GM19023 (cell line): ENCODE measurements around the gene VSTM1.
"Not testable (repeated sequence)": the region's sequence is repeated elsewhere in the genome, so short reads cannot be mapped to it uniquely, and the experiment has no call there.

Experiments used
- ATAC-seq: cut with Tn5 transposase; IDR thresholded peaks from one replicate; pipeline ENCODE4 v1.9.1; 2021; ENCODE audit warnings: mild to moderate bottlenecking, moderate library complexity; ENCODE audit not compliant: unreplicated experiment

VSTM1 gene

GRCh38 chr19:54063350-54064116 is at the start of gene VSTM1:
TSS of gene VSTM1 (minus strand) at chr19:54063897. CDS start at chr19:54063777, 120 bp downstream.
- ATAC-seq, result no peak

- no peak for ATAC-seq
These were observed 46.0 kb upstream of the VSTM1 start for GRCh38 chr19:54109651-54110050.

DNA sequence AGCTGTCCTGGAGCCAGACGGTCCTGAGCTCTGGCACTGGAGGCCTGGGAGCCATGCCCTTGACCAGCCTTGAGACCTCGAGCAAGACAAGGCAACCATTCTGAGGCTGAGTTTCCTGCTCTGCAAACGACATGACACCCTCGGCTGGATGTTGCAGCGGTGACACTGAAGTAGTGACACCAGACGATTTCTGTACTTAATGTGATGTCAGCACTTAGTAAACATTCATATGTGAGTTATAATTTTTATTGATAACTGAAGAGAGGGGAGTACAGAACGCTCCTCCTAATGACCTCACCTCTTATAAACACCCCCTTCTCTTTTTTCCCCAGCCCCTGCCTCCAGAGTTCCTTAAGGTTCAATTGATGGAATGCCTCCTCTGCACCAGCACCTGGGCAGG is 44.8 kb upstream of the VSTM1 start:
- ATAC-seq, result no peak

- ATAC-seq, result no peak
These were observed 44.3 kb upstream of the VSTM1 start for GRCh38 chr19:54107876-54108490.

DNA sequence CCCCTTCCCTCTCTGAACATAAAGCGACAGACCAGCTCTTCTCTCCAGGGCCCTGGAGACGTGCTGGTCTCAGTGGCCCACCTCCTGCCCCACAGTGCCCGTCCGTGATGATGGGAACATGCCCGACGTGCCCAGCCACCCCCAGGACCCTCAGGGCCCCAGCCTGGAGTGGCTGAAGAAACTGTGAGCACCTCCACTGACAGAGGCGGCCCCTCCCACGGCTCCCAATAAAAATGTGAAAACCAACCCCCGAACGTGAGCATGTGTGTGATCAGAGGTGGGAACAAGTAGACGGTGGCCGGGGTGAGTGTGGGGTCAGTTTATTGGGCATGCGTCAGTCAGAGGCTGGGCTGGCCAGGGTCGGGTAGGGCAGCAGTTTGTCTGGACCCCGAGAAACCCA is 43.0 kb upstream of the VSTM1 start:
- no peak for ATAC-seq

- ATAC-seq, result no peak
These were observed 42.1 kb upstream of the VSTM1 start for GRCh38 chr19:54105796-54106195.

DNA sequence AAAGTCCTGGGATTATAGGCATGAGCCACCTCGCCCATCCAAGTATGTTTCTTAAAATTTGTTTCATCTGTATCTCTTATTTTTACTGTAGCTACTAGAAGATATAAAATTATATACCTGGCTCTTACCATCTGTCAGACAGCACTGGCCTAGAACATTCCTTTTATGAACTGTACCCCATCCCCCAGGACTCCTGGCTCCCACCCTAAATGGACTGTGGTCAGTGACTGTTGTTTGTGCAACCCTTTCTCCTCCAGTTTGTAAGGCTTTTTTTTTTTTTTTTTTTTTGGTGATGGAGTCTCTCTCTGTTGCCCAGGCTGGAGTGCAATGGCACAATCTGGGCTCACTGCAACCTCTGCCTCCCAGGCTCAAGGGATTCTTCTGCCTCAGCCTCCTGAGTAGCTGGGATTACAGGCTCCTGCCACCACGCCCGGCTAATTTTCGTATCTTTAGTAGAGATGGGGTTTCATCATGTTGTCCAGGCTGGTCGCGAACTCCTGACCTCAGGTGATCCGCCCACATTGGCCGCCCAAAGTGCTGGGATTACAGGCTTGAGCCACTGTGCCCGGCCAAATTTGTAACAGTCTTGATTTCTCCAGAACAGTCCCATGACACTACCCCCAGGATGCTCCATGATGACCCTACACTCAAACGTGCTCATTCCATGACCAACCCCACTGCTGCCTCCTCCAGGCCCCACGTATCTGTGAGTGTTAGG is 41.5 kb upstream of the VSTM1 start:
- no peak for ATAC-seq

GRCh38 chr19:54102421-54103169 is 38.9 kb upstream of the VSTM1 start, which contains the start of gene NDUFA3:
TSS of gene NDUFA3 (plus strand) at chr19:54102855. CDS start at chr19:54102879, 24 bp downstream.
- ATAC-seq, result peak; percentile 97

DNA sequence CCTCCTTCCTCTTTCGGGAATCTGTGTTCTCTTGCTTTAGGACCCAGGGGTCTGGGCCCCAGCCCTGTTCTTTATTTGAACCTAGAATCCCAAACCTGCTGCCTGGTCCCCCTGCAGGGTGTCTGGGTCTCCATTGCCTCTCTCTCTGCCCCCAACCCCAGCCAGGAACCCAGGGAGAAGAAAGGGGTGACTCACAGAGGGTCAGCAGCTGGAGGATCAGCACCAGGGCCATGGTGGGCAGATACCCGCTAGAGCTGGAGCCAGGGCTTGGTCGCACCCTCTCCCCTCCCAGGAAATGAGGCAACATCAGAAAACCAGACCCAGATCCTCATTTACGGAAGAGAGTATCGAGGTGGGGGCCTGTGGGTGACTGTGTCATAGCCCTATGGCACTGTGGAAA is 36.9 kb upstream of the VSTM1 start, which contains the start of gene OSCAR:
Gene OSCAR (minus strand): TSS at position 243 of the 400 bp plus-strand sequence. CDS start 11 bp downstream, at position 232.
- no peak for ATAC-seq

- not testable (repeated sequence) for ATAC-seq
These were observed 36.2 kb upstream of the VSTM1 start for GRCh38 chr19:54099903-54100255.

DNA sequence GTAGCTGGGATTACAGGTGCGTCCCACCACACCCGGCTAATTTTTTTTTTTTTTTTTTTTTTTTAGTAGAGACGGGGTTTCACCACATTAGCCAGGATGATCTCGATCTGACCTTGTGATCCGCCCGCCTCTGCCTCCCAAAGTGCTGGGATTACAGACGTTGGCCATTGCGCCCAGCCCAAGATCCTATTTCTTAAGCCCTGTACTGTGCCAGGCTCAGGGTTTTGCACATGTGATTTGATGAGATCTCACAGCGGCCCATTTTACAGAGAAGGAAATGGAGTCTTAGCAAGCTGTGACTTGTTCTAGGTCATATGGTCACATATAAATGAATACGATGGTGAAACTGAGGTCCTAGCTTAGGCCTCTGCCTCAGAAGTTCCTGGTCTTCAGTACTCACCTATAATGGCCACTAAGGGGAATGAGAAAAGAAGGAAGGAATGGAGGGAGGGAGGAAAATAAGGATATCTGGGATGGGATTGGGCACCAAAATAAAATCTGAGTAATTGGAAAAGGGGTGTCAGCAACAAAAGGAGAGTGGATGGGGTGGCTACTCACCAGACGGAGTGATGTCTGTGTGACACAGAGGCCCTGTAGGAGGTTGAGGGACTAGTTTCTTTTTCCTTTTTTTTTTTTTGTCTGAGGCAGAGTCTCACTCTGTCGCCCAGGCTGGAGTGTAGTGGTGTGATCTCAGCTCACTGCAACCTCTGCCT is 35.6 kb upstream of the VSTM1 start:
- no peak for ATAC-seq

- no peak for ATAC-seq
These were observed 33.0 kb upstream of the VSTM1 start for GRCh38 chr19:54096617-54097106.

DNA sequence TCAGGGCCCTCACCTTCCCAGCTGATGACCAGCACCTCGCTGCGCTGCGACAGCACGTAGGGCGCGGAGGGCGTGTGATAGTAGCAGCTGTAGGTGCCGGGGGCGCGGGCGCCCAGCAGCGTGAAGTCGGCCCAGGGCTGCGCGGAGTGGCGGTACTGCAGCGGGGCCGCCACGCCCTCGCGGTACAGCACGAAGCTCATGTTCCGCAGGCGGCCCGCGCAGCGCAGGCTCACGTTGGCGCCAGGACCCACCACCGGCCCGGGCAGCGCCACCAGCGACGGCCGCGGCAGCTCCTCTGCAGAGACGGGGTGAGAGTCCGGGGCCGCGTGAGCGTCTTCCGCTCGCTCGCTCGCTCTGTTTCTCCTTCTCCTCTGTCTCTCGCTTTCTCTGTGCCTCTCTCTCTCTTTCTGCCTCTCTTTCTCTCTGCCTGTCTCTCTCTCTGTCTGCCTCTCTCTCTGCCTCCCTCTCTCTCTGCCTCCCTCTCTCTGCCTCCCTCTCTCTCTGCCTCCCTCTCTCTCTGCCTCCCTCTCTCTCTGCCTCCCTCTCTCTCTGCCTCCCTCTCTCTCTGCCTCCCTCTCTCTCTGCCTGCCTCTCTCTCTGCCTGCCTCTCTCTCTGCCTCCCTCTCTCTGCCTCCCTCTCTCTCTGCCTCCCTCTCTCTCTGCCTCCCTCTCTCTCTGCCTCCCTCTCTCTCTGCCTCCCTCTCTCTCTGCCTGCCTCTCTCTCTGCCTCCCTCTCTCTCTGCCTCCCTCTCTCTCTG is 32.3 kb upstream of the VSTM1 start:
- ATAC-seq, result not testable (repeated sequence)

DNA sequence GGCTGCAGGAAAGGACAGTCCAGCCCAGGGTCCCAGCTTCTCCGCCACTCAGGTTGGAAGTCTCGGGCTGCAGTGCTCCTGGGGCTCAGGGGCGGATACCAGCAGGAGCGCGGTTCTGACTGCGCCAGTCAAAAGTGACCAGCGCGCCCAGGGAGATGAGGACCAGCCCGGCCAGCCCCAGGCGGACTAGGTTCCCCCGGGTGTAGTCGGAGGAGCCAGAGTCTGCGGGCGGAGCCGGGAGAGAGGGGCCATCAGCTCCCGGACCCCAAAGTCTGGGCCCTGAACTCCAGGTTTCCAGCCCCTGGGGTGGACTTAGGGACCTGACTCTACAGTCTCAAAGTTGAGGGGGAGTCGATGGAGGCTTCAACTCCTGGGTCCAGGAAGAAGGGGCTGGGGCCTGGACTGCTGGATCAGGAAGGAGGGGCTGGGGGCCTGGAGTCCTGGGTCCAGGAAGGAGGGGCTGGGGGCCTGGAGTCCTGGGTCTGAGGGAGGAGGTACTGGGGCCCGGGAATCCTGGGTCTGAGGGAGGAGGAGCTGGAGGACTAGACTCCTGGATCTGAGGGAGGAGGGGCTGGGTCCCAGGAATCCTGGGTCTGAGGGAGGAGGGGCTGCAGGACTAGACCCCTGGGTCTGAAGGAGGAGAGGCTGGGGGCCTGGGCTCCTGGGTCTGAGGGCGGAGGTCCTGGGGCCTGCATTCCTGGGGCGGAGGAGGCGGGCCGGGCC is 31.6 kb upstream of the VSTM1 start:
- ATAC-seq, result no peak

- no peak for ATAC-seq
These were observed 30.8 kb upstream of the VSTM1 start for GRCh38 chr19:54094426-54095000.

DNA sequence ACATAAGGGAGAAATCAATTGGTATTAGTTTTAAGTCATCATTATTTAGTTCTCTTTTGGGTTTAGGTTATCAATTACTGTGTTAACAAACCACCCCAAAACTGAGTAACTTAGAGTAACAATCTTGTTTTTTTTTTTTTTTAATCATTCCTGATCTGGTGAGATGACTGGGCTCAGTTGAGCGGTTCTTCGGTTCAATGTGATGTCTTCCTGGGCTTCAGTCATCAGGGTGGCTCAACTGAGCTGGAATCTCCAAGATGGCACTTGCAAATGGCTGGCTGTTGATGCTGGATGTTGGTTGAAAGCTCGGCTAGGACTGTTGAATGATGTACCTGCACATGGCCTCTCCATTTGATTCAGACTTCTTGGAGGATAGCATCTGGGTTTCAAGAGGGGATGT is 20.7 kb upstream of the VSTM1 start:
- ATAC-seq, result no peak

DNA sequence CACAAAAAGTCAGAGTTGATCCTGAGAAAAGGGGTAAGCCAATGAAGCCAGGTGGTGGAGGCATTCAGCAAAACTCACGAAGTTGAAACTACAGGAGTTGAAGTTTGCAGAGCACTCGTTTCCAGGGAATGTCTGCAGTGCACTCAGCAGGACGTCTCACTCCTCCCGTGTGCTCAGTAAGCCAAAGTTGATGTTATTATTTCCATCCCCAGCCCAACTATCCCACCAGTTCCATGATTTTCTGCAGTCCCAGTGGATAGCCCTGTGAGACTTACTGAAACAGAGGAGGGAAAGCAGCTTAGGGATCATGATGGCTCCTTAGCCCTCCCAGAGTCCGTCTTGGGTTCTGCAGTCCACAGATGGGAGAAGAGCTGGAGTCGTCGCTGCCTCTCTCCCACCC is 17.3 kb upstream of the VSTM1 start, which contains the start of gene TARM1:
Gene TARM1 (minus strand): TSS at position 334 of the 400 bp plus-strand sequence. CDS start 25 bp downstream, at position 309.
- ATAC-seq, result no peak

DNA sequence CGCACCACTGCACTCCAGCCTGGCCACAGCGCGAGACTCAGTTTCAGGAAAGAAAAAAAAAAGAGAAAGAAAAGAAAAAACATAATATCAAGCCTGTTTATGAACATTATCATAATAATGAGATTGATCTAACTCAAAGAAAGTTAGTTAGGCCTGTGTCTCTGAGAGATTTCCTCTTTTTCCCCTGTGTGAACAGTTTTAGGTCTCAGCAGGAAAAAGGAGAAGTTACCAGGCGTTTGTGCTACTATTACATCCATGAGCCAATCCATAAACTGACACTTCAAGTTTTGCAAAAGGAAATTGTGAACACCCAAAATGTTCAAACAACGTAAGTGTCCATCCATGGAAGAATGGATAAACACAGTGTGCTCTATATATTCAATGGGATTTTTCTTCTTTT is 13.6 kb upstream of the VSTM1 start:
- no peak for ATAC-seq
